NCI-H460 (cell line): ENCODE data around the gene KIRREL3. TPM values are rescaled to one million over a fixed set of nuclear protein-coding genes. Genes with fewer than 3 reads are reported as not detected.

ENCODE experiments used
- DNase-seq: peaks from one replicate; pipeline ENCODE4 v3.0.0-alpha.2; 2016; ENCODE audit warnings: low read depth; ENCODE audit errors: extremely low read depth
- total RNA-seq: library from RNA; depleted of rRNA; stranded (reverse); fragments of >200 nt; shearing (Covaris generic); gene quantifications from 2 replicates; pipeline ENCODE4 v1.2.3, GENCODE V29; 2014

The KIRREL3 gene
- total RNA-seq, 1 experiment from 2014 or later, result not detected

- no peak for DNase-seq
Measured at GRCh38 chr11:126592496-126593410, 407.8 kb downstream of the KIRREL3 start.

DNA sequence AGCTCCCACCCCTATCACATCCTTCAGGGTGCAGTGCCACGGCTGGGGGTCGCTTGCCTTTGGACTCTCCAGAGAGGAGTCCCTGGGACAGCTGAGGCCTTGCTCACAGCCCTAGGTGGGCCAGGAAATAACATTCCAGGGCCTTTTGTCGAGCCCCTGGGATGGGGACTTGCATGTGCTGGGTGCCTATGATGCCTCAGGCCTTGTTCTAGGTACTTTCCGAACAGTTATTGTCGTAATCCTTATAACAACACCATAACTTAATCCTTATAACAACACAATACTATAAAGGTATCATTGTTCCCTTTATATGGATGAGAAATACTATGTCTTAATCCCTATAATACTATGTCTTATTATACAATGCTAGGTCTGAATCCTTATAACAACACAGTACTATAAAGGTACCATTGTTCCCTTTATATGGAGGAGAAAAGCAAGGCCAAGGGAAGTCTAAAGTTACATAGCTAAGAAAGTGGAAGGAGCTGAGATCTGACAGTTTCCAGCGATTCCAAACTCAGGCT is 408.5 kb downstream of the KIRREL3 start:
- DNase-seq, result no peak

DNA sequence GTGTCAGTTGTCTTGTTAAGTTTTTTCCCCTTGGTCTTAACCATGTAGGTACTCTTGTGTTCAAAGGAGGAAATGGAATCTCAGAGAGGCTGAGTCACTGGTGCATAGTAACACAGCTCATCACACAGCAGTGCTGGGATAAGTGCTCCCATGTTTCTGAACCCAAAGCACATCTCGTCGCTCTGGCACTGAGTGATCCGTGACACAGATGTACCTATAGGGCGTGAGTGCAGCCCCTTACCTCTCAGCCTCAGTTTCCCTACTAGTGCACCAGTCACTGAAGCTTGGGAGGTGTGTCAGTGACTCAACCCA is 411.1 kb downstream of the KIRREL3 start:
- DNase-seq, result no peak

- DNase-seq, result no peak
Measured at GRCh38 chr11:126588630-126589491, 411.7 kb downstream of the KIRREL3 start.

GRCh38 chr11:126587541-126587940 is 413.0 kb downstream of the KIRREL3 start:
- DNase-seq, result no peak

DNA sequence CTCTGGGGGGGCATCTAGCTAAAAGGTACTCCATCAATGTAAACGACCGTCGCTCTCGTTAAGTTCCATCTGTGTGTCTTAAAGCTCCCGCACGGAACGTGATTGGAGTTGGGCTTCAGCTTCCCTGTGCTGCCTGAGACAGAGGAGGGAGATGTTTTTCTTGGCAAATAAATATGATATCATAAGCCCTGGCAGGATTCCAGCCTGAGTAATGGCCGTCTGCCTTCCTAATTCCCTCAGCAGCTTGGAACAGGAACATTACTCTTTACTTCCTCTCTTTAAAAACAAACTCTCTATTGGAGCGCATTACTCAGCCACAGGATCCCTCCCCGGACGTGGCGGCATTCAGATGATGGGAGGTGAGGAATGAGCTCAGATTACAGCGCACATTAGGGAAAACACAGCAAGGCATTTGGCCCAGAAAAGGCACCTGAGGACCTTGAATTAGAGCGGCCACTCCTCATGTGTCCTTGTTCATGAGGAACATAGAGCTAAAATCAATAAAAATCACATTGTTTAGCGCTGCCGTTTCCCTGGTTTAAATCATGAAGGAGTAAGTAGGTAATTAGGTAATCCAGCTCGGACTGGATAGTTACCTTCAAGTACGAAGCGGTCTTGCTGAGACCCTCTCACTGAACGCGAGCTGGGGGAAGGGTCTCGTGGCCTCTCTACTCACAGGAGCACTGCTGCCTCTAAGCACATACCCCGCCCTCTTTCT is 414.6 kb downstream of the KIRREL3 start:
- DNase-seq, result peak; percentile 70

GRCh38 chr11:126585388-126585773 is 415.2 kb downstream of the KIRREL3 start:
- no peak for DNase-seq

GRCh38 chr11:126583594-126584427 is 416.8 kb downstream of the KIRREL3 start:
- DNase-seq, result no peak

DNA sequence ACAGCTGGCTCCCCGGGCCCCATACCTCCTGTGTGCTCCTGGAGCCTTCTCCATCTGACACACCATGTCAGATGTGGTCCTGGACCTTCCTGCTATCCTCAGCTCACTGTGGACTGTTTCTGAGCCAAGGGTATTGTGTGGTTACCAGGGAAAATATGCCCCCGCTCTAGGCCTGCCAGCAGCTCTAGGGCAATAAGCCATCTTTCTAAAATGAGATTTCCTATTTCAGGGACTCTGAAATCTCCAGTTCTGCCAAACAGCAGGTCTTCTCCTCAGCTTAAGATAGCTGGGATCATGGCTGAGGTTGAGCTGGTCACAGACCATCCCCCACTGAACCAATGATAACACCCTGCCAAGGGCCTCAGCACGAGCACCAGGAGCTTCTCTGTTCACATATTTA is 417.5 kb downstream of the KIRREL3 start:
- DNase-seq, result no peak

GRCh38 chr11:126581871-126582648 is 418.5 kb downstream of the KIRREL3 start:
- DNase-seq, result no peak

- no peak for DNase-seq
Measured at GRCh38 chr11:126578426-126578825, 422.1 kb downstream of the KIRREL3 start.

- no peak for DNase-seq
Measured at GRCh38 chr11:126578021-126578420, 422.5 kb downstream of the KIRREL3 start.

- no peak for DNase-seq
Measured at GRCh38 chr11:126575849-126576248, 424.7 kb downstream of the KIRREL3 start.

- no peak for DNase-seq
Measured at GRCh38 chr11:126573325-126573978, 427.1 kb downstream of the KIRREL3 start.

GRCh38 chr11:126570489-126570888 is 430.1 kb downstream of the KIRREL3 start:
- DNase-seq, result no peak

DNA sequence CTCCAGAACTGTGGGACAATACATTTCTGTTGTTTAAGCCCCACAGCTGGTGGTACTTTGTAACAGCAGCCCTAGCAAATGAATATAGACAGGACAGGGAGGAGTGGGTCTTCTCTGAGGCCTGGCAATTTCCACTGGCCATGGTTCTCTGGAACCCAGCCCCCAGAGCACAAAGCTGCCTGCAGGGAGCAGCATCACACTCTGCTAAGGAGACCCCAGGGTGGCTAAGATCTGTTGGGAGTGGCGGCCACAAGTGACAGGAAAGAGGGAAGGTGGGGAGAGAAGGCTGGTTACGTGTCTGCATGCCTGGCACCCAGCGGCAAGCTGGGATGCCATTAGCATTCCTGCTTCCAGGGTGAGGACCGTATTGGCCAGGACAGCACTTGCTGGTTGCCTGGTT is 433.2 kb downstream of the KIRREL3 start:
- no peak for DNase-seq

DNA sequence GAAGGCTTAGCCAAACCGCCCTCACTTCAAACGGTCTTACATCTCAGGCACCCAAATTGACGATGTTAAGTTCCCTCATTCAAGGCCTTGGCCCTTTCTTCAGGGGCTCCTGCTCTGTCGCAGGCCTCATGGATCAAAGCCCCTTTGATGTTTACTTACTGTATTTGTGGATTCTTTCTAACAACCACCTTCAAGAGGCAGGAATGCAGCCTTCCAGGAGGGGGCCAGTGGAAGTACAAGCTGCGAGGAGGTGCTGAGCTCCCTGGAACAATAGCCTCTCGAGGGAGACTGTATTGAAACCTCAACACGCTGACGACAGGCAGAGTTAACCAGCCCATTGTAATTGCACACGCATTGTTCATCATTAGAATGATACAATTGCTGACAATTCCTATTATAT is 436.0 kb downstream of the KIRREL3 start:
- no peak for DNase-seq

DNA sequence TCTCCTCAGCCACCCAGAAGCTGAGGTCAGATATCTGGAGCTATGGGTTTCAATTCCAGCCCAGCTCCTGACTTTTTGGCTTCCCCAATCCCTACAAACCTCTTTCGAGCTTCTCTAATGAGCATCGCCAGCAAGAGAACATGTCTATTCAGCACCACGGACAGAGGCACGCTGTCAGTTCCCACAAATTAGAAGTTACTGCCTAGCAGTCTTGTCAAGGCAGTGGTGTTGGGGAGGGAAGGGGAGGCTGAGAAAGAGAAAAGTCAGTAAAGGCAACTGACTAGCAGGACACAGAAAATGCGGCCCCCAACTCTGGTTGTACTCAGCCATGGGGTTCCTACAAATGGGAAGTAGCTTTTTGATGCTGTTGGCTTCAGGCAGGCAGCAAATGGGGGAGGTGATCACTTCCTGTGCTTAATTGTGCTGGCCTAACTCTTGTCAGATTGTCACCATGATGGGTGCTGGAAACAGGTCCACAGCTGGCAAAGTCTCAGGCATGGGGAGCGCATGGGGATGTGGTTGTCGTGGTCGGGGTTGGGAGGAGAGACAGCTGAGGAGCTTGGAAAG is 439.2 kb downstream of the KIRREL3 start:
- peak; percentile 43 for DNase-seq
